Hematopoietic multipotent progenitor cell treated with erythropoietin and hydrocortisone succinate and interleukin-3 and kit ligand, for 8 days (in vitro differentiated cells): ENCODE measurements around the gene TMCC1.
"Not testable (repeated sequence)": the region's sequence is repeated elsewhere in the genome, so short reads cannot be mapped to it uniquely, and the experiment has no call there.

Source experiments
- DNase-seq: peaks from one replicate; pipeline ENCODE4 v3.0.0-alpha.2; 2015

Gene TMCC1

GRCh38 chr3:129831942-129832341 is 61.6 kb downstream of the TMCC1 start:
- DNase-seq, result not testable (repeated sequence)

- DNase-seq, result no peak
These were observed 62.0 kb downstream of the TMCC1 start for GRCh38 chr3:129831503-129831902.

GRCh38 chr3:129829640-129830039 is 63.9 kb downstream of the TMCC1 start:
- peak; percentile 83 for DNase-seq

- peak; percentile 13 for DNase-seq
These were observed 65.7 kb downstream of the TMCC1 start for GRCh38 chr3:129827765-129828164.

GRCh38 chr3:129824926-129825541 is 68.5 kb downstream of the TMCC1 start:
- peak; percentile 80 for DNase-seq

GRCh38 chr3:129822679-129823078 is 70.8 kb downstream of the TMCC1 start:
- no peak for DNase-seq

- DNase-seq, result no peak
These were observed 71.3 kb downstream of the TMCC1 start for GRCh38 chr3:129822241-129822640.

- DNase-seq, result peak; percentile 60
These were observed 72.9 kb downstream of the TMCC1 start for GRCh38 chr3:129820587-129820986.

- DNase-seq, result no peak
These were observed 80.9 kb downstream of the TMCC1 start for GRCh38 chr3:129812589-129812988.

GRCh38 chr3:129809297-129809696 is 84.2 kb downstream of the TMCC1 start:
- DNase-seq, result no peak

- DNase-seq, result peak; percentile 25
These were observed 97.4 kb downstream of the TMCC1 start for GRCh38 chr3:129796146-129796545.

GRCh38 chr3:129795186-129796010 is 98.1 kb downstream of the TMCC1 start:
- DNase-seq, result no peak

- DNase-seq, result peak; percentile 34
These were observed 99.0 kb downstream of the TMCC1 start for GRCh38 chr3:129794311-129795185.

- peak; percentile 96 for DNase-seq
These were observed 99.6 kb downstream of the TMCC1 start for GRCh38 chr3:129793942-129794310.

GRCh38 chr3:129793319-129793718 is 100.2 kb downstream of the TMCC1 start:
- no peak for DNase-seq

GRCh38 chr3:129783470-129783869 is 110.0 kb downstream of the TMCC1 start:
- DNase-seq, result no peak

GRCh38 chr3:129778871-129779270 is 114.6 kb downstream of the TMCC1 start:
- DNase-seq, result no peak

- DNase-seq, result no peak
These were observed 115.7 kb downstream of the TMCC1 start for GRCh38 chr3:129777806-129778205.

GRCh38 chr3:129775870-129776269 is 117.6 kb downstream of the TMCC1 start:
- no peak for DNase-seq

- DNase-seq, result peak; percentile 89
These were observed 119.5 kb downstream of the TMCC1 start for GRCh38 chr3:129773691-129774663.

- DNase-seq, result no peak
These were observed 122.9 kb downstream of the TMCC1 start for GRCh38 chr3:129770604-129771003.

GRCh38 chr3:129769616-129770015 is 123.9 kb downstream of the TMCC1 start:
- DNase-seq, result no peak
